BLaER1 (cell line): ENCODE measurements around the gene GPBP1.
"Not testable (repeated sequence)": the region's sequence is repeated elsewhere in the genome, so short reads cannot be mapped to it uniquely, and the experiment has no call there.

Experiments used
- H3K27ac ChIP-seq: shearing (Covaris generic); formaldehyde crosslinking; 2 replicates; pipeline ENCODE4 v1.8.1; 2022
- H3K27me3 ChIP-seq: shearing (Covaris generic); formaldehyde crosslinking; 2 replicates; pipeline ENCODE4 v1.8.1; 2022
- H3K36me3 ChIP-seq: shearing (Covaris generic); formaldehyde crosslinking; 2 replicates; pipeline ENCODE4 v1.8.1; 2022
- H3K4me1 ChIP-seq: shearing (Covaris generic); formaldehyde crosslinking; 2 replicates; pipeline ENCODE4 v1.8.1; 2022
- H3K4me2 ChIP-seq: shearing (Covaris generic); formaldehyde crosslinking; 2 replicates; pipeline ENCODE4 v1.8.1; 2022
- H3K4me3 ChIP-seq: shearing (Covaris generic); formaldehyde crosslinking; 2 replicates; pipeline ENCODE4 v1.8.1; 2022
- H3K9ac ChIP-seq: shearing (Covaris generic); formaldehyde crosslinking; 2 replicates; pipeline ENCODE4 v1.8.1; 2022
- H3K9me3 ChIP-seq: shearing (Covaris generic); formaldehyde crosslinking; 2 replicates; pipeline ENCODE4 v1.8.1; 2022
- H4K20me1 ChIP-seq: shearing (Covaris generic); formaldehyde crosslinking; 2 replicates; pipeline ENCODE4 v1.8.1; 2022
- Cebpa-rat ChIP-seq: shearing (Covaris generic); IDR thresholded peaks from 2 replicates; pipeline ENCODE4 v1.8.1; 2022

Gene GPBP1

DNA sequence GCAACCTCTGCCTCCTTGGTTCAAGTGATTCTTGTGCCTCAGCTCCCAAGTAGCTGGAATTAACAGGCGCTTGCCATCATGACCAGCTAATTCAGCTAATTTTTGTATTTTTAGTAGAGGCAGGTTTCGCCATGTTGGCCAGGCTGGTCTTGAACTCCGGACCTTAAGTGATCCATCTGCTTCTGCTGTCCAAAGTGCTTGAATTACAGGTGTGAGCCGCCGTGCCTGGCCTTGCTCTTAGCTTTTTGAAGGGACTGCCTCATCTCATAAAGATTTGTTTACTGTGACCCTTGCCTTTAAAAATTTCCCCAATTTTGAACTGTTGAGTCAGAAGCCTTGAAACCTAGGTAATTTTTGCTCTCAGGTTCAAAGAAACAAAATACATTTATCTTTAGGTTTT is 17.3 kb downstream of the GPBP1 start:
- H3K9me3 ChIP-seq = 0 out of 2 replicates have a peak, but pooled peaks cover 3% of the 10 kb centered on the region
- no peak overlapping the region for H3K9ac ChIP-seq
- no peak overlapping the region; the same call in 1 of the 2 replicates for H3K4me2 ChIP-seq
- no peak overlapping the region for H3K4me3 ChIP-seq
- H3K4me1 ChIP-seq = peaks cover 34% of the 10 kb centered on the region
- TF ChIP-seq Cebpa-rat = no peak
- peaks cover 100% of the 10 kb centered on the region for H4K20me1 ChIP-seq
- peaks cover 81% of the 10 kb centered on the region for H3K36me3 ChIP-seq
- H3K27me3 ChIP-seq = no peaks in the 10 kb centered on the region
- no peak overlapping the region for H3K27ac ChIP-seq

DNA sequence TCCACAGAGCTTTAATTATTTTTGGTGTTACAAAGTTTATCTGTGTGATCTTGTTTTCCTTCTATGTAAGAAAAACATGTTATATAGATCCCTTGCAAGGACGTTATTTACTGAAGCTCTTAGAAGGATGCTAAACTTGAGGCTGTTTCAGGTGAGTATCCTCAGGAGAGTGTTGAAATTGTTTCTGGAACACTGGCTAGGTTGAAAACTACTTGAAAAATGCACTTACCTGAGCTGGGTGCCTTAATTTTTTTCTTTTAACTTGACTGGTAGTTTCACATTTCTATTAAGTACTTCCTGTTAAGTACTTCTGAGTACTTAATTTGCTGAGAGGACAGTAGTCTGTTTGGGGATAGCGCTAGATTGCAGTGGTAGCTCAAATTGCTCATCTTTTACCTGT is 18.1 kb downstream of the GPBP1 start:
- Histone ChIP-seq H3K4me3 (no peak overlapping the region), H3K4me1 (peaks cover 29% of the 10 kb centered on the region), H3K9ac (no peak overlapping the region), H3K36me3 (peaks cover 83% of the 10 kb centered on the region), H3K27me3 (no peaks in the 10 kb centered on the region), H3K4me2 (no peak overlapping the region), H3K9me3 (0 out of 2 replicates have a peak, but pooled peaks cover 3% of the 10 kb centered on the region), H3K27ac (no peak overlapping the region), H4K20me1 (peaks cover 100% of the 10 kb centered on the region)
- TF ChIP-seq Cebpa-rat = no peak

DNA sequence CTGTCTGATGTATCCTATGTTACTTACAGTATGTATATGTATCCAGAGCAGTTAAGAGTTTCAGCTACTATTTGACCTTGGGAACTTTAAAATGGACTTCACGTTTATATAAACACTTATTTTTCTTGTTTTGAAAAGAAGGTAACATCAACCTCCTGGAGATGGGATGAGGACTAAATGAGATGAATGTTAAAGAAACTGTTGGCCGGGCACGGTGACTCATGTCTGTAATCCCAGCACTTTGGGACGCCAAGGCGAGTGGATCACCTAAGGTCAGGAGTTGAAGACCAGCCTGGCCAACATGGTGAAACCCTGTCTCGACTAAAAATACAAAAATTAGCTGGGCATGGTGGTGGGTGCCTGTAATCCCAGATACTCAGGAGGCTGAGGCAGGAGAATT is 19.0 kb downstream of the GPBP1 start:
- H3K4me2 ChIP-seq, H3K4me3 ChIP-seq, H3K9ac ChIP-seq, H3K27ac ChIP-seq, H3K27me3 ChIP-seq, H3K9me3 ChIP-seq: not testable (repeated sequence)
- Histone ChIP-seq H4K20me1 (peaks cover 100% of the 10 kb centered on the region), H3K36me3 (peaks cover 90% of the 10 kb centered on the region), H3K4me1 (peaks cover 28% of the 10 kb centered on the region)

DNA sequence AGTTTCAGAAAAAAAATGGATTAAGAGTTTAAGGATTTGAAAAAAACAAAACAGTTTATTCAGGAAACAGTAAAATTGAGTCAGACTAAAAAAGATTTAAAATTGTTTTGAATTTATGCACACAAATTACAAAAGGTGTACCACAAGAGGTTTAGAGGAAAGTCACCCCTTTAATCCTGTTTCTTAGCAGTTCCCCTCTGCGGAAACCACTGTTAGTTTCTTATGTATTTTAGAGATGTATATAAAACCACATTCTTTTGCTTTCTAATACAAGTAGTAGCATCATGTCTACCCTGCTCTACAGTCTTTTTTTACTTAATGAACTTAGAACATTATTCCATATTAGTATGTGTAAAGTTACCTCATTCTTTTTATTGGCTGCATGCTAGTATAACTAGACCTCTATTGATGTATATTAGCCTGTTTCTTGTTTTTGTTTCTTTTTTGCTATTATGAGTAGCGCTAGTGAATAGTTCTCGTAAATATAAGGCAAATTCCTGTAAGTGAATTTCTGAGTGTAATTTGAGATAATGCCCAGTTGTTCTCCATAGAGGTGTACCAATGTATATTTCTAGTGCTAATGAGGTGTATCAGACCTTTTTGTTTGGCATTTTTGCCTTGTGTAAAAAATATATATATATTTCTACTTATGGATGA is 20.0 kb downstream of the GPBP1 start:
- Histone ChIP-seq H3K4me2 (no peak overlapping the region), H3K27me3 (no peaks in the 10 kb centered on the region), H3K27ac (no peak overlapping the region), H4K20me1 (peaks cover 100% of the 10 kb centered on the region), H3K36me3 (peaks cover 90% of the 10 kb centered on the region), H3K9ac (no peak overlapping the region), H3K4me3 (no peak overlapping the region), H3K9me3 (0 out of 2 replicates have a peak, but pooled peaks cover 3% of the 10 kb centered on the region), H3K4me1 (peaks cover 26% of the 10 kb centered on the region)
- TF ChIP-seq Cebpa-rat = no peak

DNA sequence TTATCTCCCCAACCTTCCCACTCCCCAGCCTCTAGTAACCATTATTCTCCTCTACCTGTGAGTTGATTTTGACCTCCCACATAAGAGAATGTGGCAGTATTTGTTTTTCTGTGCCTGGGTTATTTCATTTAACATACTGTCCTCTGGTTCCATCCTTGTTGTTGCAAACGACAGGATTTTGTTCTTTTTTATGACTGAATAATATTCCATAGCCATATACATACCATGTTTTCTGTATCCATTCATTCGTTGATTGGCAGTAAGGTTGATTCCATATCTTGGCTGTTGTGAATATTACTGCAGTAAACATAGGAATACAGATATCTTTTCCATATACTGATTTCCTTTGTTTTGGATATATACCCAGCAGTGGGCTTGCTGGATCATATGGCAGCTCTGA is 20.8 kb downstream of the GPBP1 start:
- TF ChIP-seq Cebpa-rat = no peak
- Histone ChIP-seq H3K4me2 (no peak overlapping the region), H4K20me1 (peaks cover 100% of the 10 kb centered on the region), H3K9me3 (0 out of 2 replicates have a peak, but pooled peaks cover 3% of the 10 kb centered on the region), H3K27ac (no peak overlapping the region), H3K4me3 (no peak overlapping the region), H3K36me3 (peaks cover 82% of the 10 kb centered on the region), H3K4me1 (peaks cover 27% of the 10 kb centered on the region), H3K9ac (no peak overlapping the region), H3K27me3 (no peaks in the 10 kb centered on the region)

DNA sequence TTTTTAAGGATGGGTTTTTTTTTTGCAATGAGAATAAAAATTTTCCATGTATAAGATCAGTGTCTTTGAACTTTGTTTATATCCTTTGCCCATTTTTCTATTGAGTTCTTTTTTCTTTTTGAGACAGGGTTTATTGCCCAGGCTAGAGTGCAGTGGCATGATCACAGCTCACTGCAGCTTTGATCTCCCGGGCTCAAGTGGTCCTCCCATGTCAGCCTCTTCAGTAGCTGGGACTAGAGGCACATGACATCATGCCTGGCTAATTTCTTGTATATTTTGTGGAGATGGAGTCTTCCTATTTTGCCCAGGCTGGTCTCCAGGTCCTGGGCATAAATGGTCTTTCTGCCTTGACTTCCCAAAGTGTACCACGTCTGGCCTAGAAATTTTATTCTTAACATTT is 21.2 kb downstream of the GPBP1 start:
- H3K4me2 ChIP-seq = no peak overlapping the region
- H3K36me3 ChIP-seq = peaks cover 82% of the 10 kb centered on the region
- peaks cover 100% of the 10 kb centered on the region for H4K20me1 ChIP-seq
- no peak overlapping the region for H3K9ac ChIP-seq
- H3K9me3 ChIP-seq = 0 out of 2 replicates have a peak, but pooled peaks cover 3% of the 10 kb centered on the region
- no peaks in the 10 kb centered on the region for H3K27me3 ChIP-seq
- H3K4me3 ChIP-seq = no peak overlapping the region
- TF ChIP-seq Cebpa-rat = no peak
- peaks cover 31% of the 10 kb centered on the region for H3K4me1 ChIP-seq
- H3K27ac ChIP-seq = no peak overlapping the region

DNA sequence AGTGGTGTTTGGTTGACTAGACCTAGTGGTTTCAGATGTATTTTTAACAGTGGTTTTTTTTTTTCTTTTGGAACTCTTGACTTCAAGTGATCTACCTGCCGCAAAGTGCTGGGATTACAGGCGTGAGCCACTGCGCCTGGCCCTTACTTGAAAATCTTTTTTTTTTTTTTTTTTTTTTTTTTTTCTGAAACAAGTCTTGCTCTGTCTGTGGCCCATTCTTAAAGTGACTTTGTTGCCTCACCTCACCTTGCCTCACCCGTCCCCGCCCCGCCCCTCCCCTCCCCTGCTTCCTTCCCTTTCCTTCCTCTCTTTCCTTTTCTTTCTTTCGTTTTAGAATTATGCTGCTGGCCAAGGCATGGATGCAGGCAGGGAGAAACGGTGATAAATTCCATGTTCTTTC is 26.0 kb downstream of the GPBP1 start:
- Histone ChIP-seq H3K4me2 (peak overlapping the region; percentile 71), H3K27ac (no peak overlapping the region), H3K36me3 (peaks cover 70% of the 10 kb centered on the region), H3K4me3 (no peak overlapping the region), H3K27me3 (no peaks in the 10 kb centered on the region), H3K9ac (no peak overlapping the region), H3K4me1 (peaks cover 53% of the 10 kb centered on the region), H3K9me3 (no peaks in the 10 kb centered on the region), H4K20me1 (peaks cover 100% of the 10 kb centered on the region)
- TF ChIP-seq Cebpa-rat = no peak

- Histone ChIP-seq H3K4me3 (no peak overlapping the region), H3K4me2 (no peak overlapping the region), H3K27ac (no peak overlapping the region), H4K20me1 (peaks cover 100% of the 10 kb centered on the region), H3K27me3 (no peaks in the 10 kb centered on the region), H3K9ac (no peak overlapping the region), H3K9me3 (peaks cover under 1% of the 10 kb centered on the region; the same call in 1 of the 2 replicates), H3K36me3 (peaks cover 66% of the 10 kb centered on the region), H3K4me1 (peaks cover 58% of the 10 kb centered on the region)
- no peak for TF ChIP-seq Cebpa-rat
Observed at GRCh38 chr5:57202811-57203210, 29.0 kb downstream of the GPBP1 start.

GRCh38 chr5:57207007-57207653 is 33.3 kb downstream of the GPBP1 start:
- Histone ChIP-seq H3K4me2 (peak overlapping the region; percentile 19; the same call in 1 of the 2 replicates), H3K27ac (no peak overlapping the region), H3K4me1 (peaks cover 38% of the 10 kb centered on the region; the same call in 1 of the 2 replicates), H3K27me3 (no peaks in the 10 kb centered on the region), H3K9me3 (peaks cover 4% of the 10 kb centered on the region; the same call in 1 of the 2 replicates), H3K4me3 (no peak overlapping the region), H4K20me1 (peaks cover 100% of the 10 kb centered on the region), H3K36me3 (peaks cover 57% of the 10 kb centered on the region), H3K9ac (no peak overlapping the region)
- TF ChIP-seq Cebpa-rat = no peak

DNA sequence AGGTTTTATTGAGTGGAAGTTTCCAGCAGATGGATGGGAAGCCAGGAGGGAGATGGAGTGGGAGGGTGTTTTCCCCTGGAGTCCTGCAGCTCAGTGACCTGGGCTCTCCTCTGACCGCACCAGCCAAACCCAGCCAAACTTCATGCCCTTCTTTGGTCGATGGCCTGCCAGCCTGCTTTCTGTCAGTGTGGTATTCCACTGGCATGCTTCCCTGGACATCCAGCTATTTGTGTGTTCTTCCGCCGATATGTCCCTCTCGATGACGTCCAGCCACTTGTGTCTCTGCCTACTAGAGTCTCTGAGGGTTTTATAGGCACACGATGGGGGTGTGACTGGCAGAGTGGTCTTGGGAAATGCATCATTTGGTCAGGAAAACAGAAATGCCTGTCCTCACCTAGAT is 33.8 kb downstream of the GPBP1 start:
- H3K27me3 ChIP-seq = no peaks in the 10 kb centered on the region
- H3K9me3 ChIP-seq = peaks cover 4% of the 10 kb centered on the region; the same call in 1 of the 2 replicates
- no peak overlapping the region for H3K9ac ChIP-seq
- H4K20me1 ChIP-seq = peaks cover 100% of the 10 kb centered on the region
- peaks cover 33% of the 10 kb centered on the region; the same call in 1 of the 2 replicates for H3K4me1 ChIP-seq
- no peak overlapping the region for H3K4me2 ChIP-seq
- TF ChIP-seq Cebpa-rat = no peak
- H3K4me3 ChIP-seq = no peak overlapping the region
- H3K36me3 ChIP-seq = peaks cover 54% of the 10 kb centered on the region
- no peak overlapping the region for H3K27ac ChIP-seq
